Astrocyte (in vitro differentiated cells and primary cell): ENCODE results near the gene NCCRP1. TPM values are rescaled to one million over a fixed set of nuclear protein-coding genes. Genes with fewer than 3 reads are reported as not detected.

Source experiments
- DNase-seq: peaks from one replicate; pipeline ENCODE4 v3.0.0-alpha.2; 2010; ENCODE audit warnings: low read depth
- FAIRE-seq: peaks from 2 replicates; lab custom pipeline; 2011; peaks lifted over from hg19 to GRCh38; lab: Jason Lieb, UNC
- H2AFZ ChIP-seq: 2 replicates; pipeline ENCODE4 v1.6.0; 2012; ENCODE audit warnings: low read depth, low read length, inconsistent platforms
- H3K27ac ChIP-seq: 2 replicates; pipeline ENCODE4 v1.5.1; 2011; ENCODE audit warnings: low read depth, low read length, inconsistent platforms
- H3K27me3 ChIP-seq: 2 replicates; pipeline ENCODE4 v1.6.0; 2011; ENCODE audit warnings: low read length, inconsistent platforms; ENCODE audit not compliant: insufficient read depth
- H3K36me3 ChIP-seq: 2 replicates; pipeline ENCODE4 v1.5.1; 2011; ENCODE audit warnings: low read length, inconsistent platforms; ENCODE audit not compliant: insufficient read depth
- H3K4me1 ChIP-seq: 2 replicates; pipeline ENCODE4 v1.5.1; 2011; ENCODE audit warnings: low read length, inconsistent platforms; ENCODE audit not compliant: insufficient read depth
- H3K4me2 ChIP-seq: 2 replicates; pipeline ENCODE4 v1.6.0; 2012; ENCODE audit warnings: low read length, inconsistent platforms
- H3K4me3 ChIP-seq: 2 replicates; pipeline ENCODE4 v1.5.1; 2011; ENCODE audit warnings: low read depth, mild to moderate bottlenecking, low read length, inconsistent platforms; ENCODE audit not compliant: insufficient read depth
- H3K79me2 ChIP-seq: 2 replicates; pipeline ENCODE4 v1.6.0; 2012; ENCODE audit warnings: mild to moderate bottlenecking, low read length, inconsistent platforms; ENCODE audit not compliant: insufficient read depth
- H3K9ac ChIP-seq: 2 replicates; pipeline ENCODE4 v1.6.0; 2012; ENCODE audit warnings: mild to moderate bottlenecking, low read length, inconsistent platforms
- H3K9me3 ChIP-seq: 2 replicates; pipeline ENCODE4 v1.5.1; 2012; ENCODE audit warnings: low read depth, mild to moderate bottlenecking, low read length, inconsistent platforms; ENCODE audit not compliant: insufficient read depth
- H4K20me1 ChIP-seq: 2 replicates; pipeline ENCODE4 v1.6.0; 2012; ENCODE audit warnings: low read length, inconsistent platforms; ENCODE audit not compliant: insufficient read depth
- H3K27ac Mint-ChIP-seq: one replicate; pipeline ENCODE4 v1.8.0; 2021; ENCODE audit warnings: mild to moderate bottlenecking, mixed read lengths; ENCODE audit not compliant: unreplicated experiment
- H3K27me3 Mint-ChIP-seq: one replicate; pipeline ENCODE4 v1.8.0; 2021; ENCODE audit warnings: low read depth, mixed read lengths; ENCODE audit not compliant: unreplicated experiment
- H3K36me3 Mint-ChIP-seq: one replicate; pipeline ENCODE4 v1.8.0; 2021; ENCODE audit warnings: low read depth, mixed read lengths; ENCODE audit not compliant: unreplicated experiment
- H3K4me1 Mint-ChIP-seq: one replicate; pipeline ENCODE4 v1.8.0; 2021; ENCODE audit warnings: low read depth, mixed read lengths; ENCODE audit not compliant: unreplicated experiment
- H3K4me3 Mint-ChIP-seq: one replicate; pipeline ENCODE4 v1.8.0; 2021; ENCODE audit warnings: mild to moderate bottlenecking, moderate library complexity, mixed read lengths; ENCODE audit not compliant: unreplicated experiment
- H3K9me3 Mint-ChIP-seq: one replicate; pipeline ENCODE4 v1.8.0; 2021; ENCODE audit warnings: mild to moderate bottlenecking, mixed read lengths; ENCODE audit not compliant: unreplicated experiment
- EZH2 ChIP-seq: IDR thresholded peaks from 2 replicates; pipeline ENCODE4 v1.6.1; 2012; ENCODE audit warnings: mild to moderate bottlenecking, low read length, inconsistent platforms; ENCODE audit not compliant: insufficient read depth
- total RNA-seq: library from RNA; stranded (reverse); gene quantifications from 2 replicates; pipeline ENCODE4 v1.2.1, GENCODE V29; 2021
- TF ChIP-seq, protein P1 (sequence below): IDR thresholded peaks from 2 replicates; pipeline ENCODE4 v1.5.1; 2011; ENCODE audit warnings: low read depth, mild to moderate bottlenecking, inconsistent platforms, low read length, moderate library complexity; ENCODE audit not compliant: insufficient read depth

Gene NCCRP1
- total RNA-seq, 1 donor from 2014 or later: not detected

DNA sequence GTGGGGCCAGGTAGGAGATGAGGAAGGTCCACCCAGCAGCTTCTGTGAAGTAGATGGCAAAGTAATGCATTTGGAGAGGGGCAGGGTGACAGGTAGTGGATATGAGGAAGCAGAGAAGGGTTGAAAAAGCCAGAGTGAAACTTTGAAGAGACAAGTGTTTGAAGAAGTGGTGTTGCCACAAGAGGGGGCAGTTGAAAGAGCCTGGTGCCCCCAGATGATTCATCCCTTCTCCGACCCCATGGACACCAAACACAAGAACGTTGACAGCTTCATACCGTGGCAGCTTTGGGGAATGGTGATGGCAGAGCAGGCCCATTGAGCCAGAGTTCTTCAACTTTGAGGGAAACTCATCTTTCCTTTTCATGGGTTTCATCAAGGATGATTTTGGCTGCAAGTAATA, 28.1 kb downstream of the NCCRP1 start:
- Histone ChIP-seq H3K79me2 (no peaks in the 10 kb centered on the region), H2AFZ (no peak overlapping the region), H3K27me3 (peaks cover 6% of the 10 kb centered on the region), H3K4me3 (no peak overlapping the region), H3K9me3 (no peaks in the 10 kb centered on the region), H3K4me1 (no peaks in the 10 kb centered on the region), H3K9ac (no peak overlapping the region), H4K20me1 (no peaks in the 10 kb centered on the region), H3K36me3 (no peaks in the 10 kb centered on the region), H3K27ac (no peak overlapping the region), H3K4me2 (no peak overlapping the region)
- no peak for FAIRE-seq
- H3K4me3 Mint-ChIP-seq: no peak overlapping the region
- H3K27me3 Mint-ChIP-seq: peaks cover 53% of the 10 kb centered on the region
- no peak for DNase-seq
- H3K9me3 Mint-ChIP-seq: peaks cover 1% of the 10 kb centered on the region
- no peak overlapping the region for H3K27ac Mint-ChIP-seq
- TF ChIP-seq EZH2: no peak
- TF ChIP-seq, protein P1, sequence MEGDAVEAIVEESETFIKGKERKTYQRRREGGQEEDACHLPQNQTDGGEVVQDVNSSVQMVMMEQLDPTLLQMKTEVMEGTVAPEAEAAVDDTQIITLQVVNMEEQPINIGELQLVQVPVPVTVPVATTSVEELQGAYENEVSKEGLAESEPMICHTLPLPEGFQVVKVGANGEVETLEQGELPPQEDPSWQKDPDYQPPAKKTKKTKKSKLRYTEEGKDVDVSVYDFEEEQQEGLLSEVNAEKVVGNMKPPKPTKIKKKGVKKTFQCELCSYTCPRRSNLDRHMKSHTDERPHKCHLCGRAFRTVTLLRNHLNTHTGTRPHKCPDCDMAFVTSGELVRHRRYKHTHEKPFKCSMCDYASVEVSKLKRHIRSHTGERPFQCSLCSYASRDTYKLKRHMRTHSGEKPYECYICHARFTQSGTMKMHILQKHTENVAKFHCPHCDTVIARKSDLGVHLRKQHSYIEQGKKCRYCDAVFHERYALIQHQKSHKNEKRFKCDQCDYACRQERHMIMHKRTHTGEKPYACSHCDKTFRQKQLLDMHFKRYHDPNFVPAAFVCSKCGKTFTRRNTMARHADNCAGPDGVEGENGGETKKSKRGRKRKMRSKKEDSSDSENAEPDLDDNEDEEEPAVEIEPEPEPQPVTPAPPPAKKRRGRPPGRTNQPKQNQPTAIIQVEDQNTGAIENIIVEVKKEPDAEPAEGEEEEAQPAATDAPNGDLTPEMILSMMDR: no peak
- H3K4me1 Mint-ChIP-seq: no peaks in the 10 kb centered on the region
- H3K36me3 Mint-ChIP-seq: no peaks in the 10 kb centered on the region

- no peaks in the 10 kb centered on the region for H4K20me1 ChIP-seq
- no peak overlapping the region for H2AFZ ChIP-seq
- peaks cover 3% of the 10 kb centered on the region for H3K27me3 ChIP-seq
- no peak overlapping the region for H3K4me3 ChIP-seq
- no peaks in the 10 kb centered on the region for H3K4me1 ChIP-seq
- no peaks in the 10 kb centered on the region for H3K36me3 ChIP-seq
- H3K27ac ChIP-seq: no peak overlapping the region
- H3K4me3 Mint-ChIP-seq: no peak overlapping the region
- DNase-seq: no peak
- no peak for FAIRE-seq
- no peak overlapping the region for H3K4me2 ChIP-seq
- H3K27ac Mint-ChIP-seq: no peak overlapping the region
- H3K9me3 Mint-ChIP-seq: peaks cover 3% of the 10 kb centered on the region
- peaks cover 3% of the 10 kb centered on the region for H3K36me3 Mint-ChIP-seq
- TF ChIP-seq EZH2: no peak
- TF ChIP-seq, protein P1: no peak
- H3K27me3 Mint-ChIP-seq: peaks cover 58% of the 10 kb centered on the region
- H3K4me1 Mint-ChIP-seq: no peaks in the 10 kb centered on the region
- H3K9me3 ChIP-seq: no peaks in the 10 kb centered on the region
- no peak overlapping the region for H3K9ac ChIP-seq
- no peaks in the 10 kb centered on the region for H3K79me2 ChIP-seq
Observed at GRCh38 chr19:39230096-39230764, 33.5 kb downstream of the NCCRP1 start.

GRCh38 chr19:39232708-39233107, 35.9 kb downstream of the NCCRP1 start:
- Mint-ChIP-seq H3K4me1 (no peaks in the 10 kb centered on the region), H3K9me3 (peaks cover 3% of the 10 kb centered on the region), H3K4me3 (no peak overlapping the region), H3K27ac (no peak overlapping the region), H3K36me3 (peaks cover 3% of the 10 kb centered on the region), H3K27me3 (peaks cover 59% of the 10 kb centered on the region)
- no peaks in the 10 kb centered on the region for H3K79me2 ChIP-seq
- no peak overlapping the region for H3K27ac ChIP-seq
- no peak overlapping the region for H3K4me3 ChIP-seq
- H3K9me3 ChIP-seq: no peaks in the 10 kb centered on the region
- no peak overlapping the region for H3K4me2 ChIP-seq
- DNase-seq: no peak
- H3K36me3 ChIP-seq: no peaks in the 10 kb centered on the region
- H3K9ac ChIP-seq: no peak overlapping the region
- FAIRE-seq: no peak
- H3K27me3 ChIP-seq: peaks cover 2% of the 10 kb centered on the region
- H3K4me1 ChIP-seq: no peaks in the 10 kb centered on the region
- TF ChIP-seq, protein P1: no peak
- no peak for TF ChIP-seq EZH2
- no peaks in the 10 kb centered on the region for H4K20me1 ChIP-seq
- H2AFZ ChIP-seq: no peak overlapping the region
